Neural cell (in vitro differentiated cells): ENCODE results near the gene CCDC60. TPM values are rescaled to one million over a fixed set of nuclear protein-coding genes. Genes with fewer than 3 reads are reported as not detected.

Experiments used
- H2AFZ ChIP-seq: fragments of 200-600, 300-800 bp; sonication (generic), shearing (Covaris generic); 2 replicates; pipeline ENCODE4 v1.6.0; 2014; ENCODE audit warnings: low read depth, mild to moderate bottlenecking, antibody characterized with exemption, low read length, moderate library complexity
- H3F3A ChIP-seq: fragments of 200-600 bp; shearing (Covaris generic); 2 replicates; pipeline ENCODE4 v1.6.1; 2016; ENCODE audit warnings: mild to moderate bottlenecking, moderate library complexity, mixed read lengths, antibody characterized with exemption, low read length; ENCODE audit not compliant: insufficient read depth, poor library complexity, severe bottlenecking
- H3K27ac ChIP-seq: fragments of 200-600, 300-800 bp; sonication (generic), shearing (Covaris generic); 2 replicates; pipeline ENCODE4 v1.5.1; 2014; ENCODE audit warnings: mild to moderate bottlenecking, low read length, moderate library complexity
- H3K27me3 ChIP-seq: fragments of 300-800, 200-600 bp; sonication (generic), shearing (Covaris generic); 2 replicates; pipeline ENCODE4 v1.6.0; 2014; ENCODE audit warnings: mild to moderate bottlenecking, low read depth, low read length, moderate library complexity; ENCODE audit not compliant: insufficient read depth
- H3K36me3 ChIP-seq: fragments of 300-800, 200-600 bp; sonication (generic), shearing (Covaris generic); 2 replicates; pipeline ENCODE4 v1.5.1; 2014; ENCODE audit warnings: mild to moderate bottlenecking, antibody characterized with exemption, low read length, moderate library complexity; ENCODE audit not compliant: insufficient read depth
- H3K4me2 ChIP-seq: fragments of 300-800, 200-600 bp; sonication (generic), shearing (Covaris generic); 2 replicates; pipeline ENCODE4 v1.6.0; 2014; ENCODE audit warnings: mild to moderate bottlenecking, low read length
- H3K4me3 ChIP-seq: fragments of 300-800, 200-600 bp; sonication (generic), shearing (Covaris generic); 2 replicates; pipeline ENCODE4 v1.5.1; 2014; ENCODE audit warnings: mild to moderate bottlenecking, low read length, moderate library complexity
- H3K79me2 ChIP-seq: fragments of 200-600 bp; shearing (Covaris generic); replicated peaks from 2 replicates; pipeline ENCODE4 v1.6.0; 2014; ENCODE audit warnings: mild to moderate bottlenecking, low read length, moderate library complexity; ENCODE audit not compliant: insufficient read depth
- H3K9ac ChIP-seq: fragments of 300-800, 200-600 bp; sonication (generic), shearing (Covaris generic); 2 replicates; pipeline ENCODE4 v1.6.1; 2016; ENCODE audit warnings: mild to moderate bottlenecking, low read length, mixed read lengths
- H3K9me2 ChIP-seq: fragments of 200-600 bp; shearing (Covaris generic); 2 replicates; pipeline ENCODE4 v1.6.1; 2016; ENCODE audit warnings: mild to moderate bottlenecking, low read length, mixed read lengths; ENCODE audit not compliant: insufficient read depth
- H3K9me3 ChIP-seq: fragments of 200-600, 300-800 bp; sonication (generic), shearing (Covaris generic); 2 replicates; pipeline ENCODE4 v1.6.1; 2016; ENCODE audit warnings: mild to moderate bottlenecking, mixed run types, low read length, moderate library complexity, mixed read lengths
- H4K20me1 ChIP-seq: fragments of 200-600 bp; shearing (Covaris generic); 2 replicates; pipeline ENCODE4 v1.6.1; 2016; ENCODE audit warnings: mild to moderate bottlenecking, mixed run types; ENCODE audit not compliant: insufficient read depth
- EP300 ChIP-seq: fragments of 450-650 bp; conservative IDR thresholded peaks from 2 replicates; pipeline ENCODE4 v1.6.1; 2014; ENCODE audit warnings: antibody characterized with exemption, mild to moderate bottlenecking, moderate library complexity; ENCODE audit not compliant: poor library complexity, severe bottlenecking
- EZH2 ChIP-seq: fragments of 200-600, 300-800 bp; shearing (Covaris generic), sonication (generic); IDR thresholded peaks from 2 replicates; pipeline ENCODE4 v1.6.1; 2014; ENCODE audit warnings: antibody characterized with exemption, low read length, borderline replicate concordance, mild to moderate bottlenecking; ENCODE audit not compliant: insufficient read depth, poor library complexity, severe bottlenecking
- MXI1 ChIP-seq: fragments of 450-650 bp; conservative IDR thresholded peaks from 2 replicates; pipeline ENCODE4 v1.6.1; 2014; ENCODE audit warnings: antibody characterized with exemption, mild to moderate bottlenecking; ENCODE audit not compliant: poor library complexity, severe bottlenecking
- POLR2AphosphoS5 ChIP-seq: IDR thresholded peaks from 2 replicates; pipeline ENCODE4 v1.6.1; 2012
- RAD21 ChIP-seq: fragments of 450-650 bp; conservative IDR thresholded peaks from 2 replicates; pipeline ENCODE4 v1.6.1; 2014; ENCODE audit warnings: antibody characterized with exemption, mild to moderate bottlenecking, moderate library complexity
- SMC3 ChIP-seq: fragments of 450-650 bp; conservative IDR thresholded peaks from 2 replicates; pipeline ENCODE4 v1.6.1; 2014; ENCODE audit warnings: antibody characterized with exemption, mild to moderate bottlenecking, moderate library complexity; ENCODE audit not compliant: poor library complexity
- TAF1 ChIP-seq: IDR thresholded peaks from 2 replicates; pipeline ENCODE4 v1.6.1; 2012; ENCODE audit warnings: low read depth
- polyA plus RNA-seq: library from polyadenylated mRNA; depleted of rRNA; stranded (reverse); fragments of >200 nt; gene quantifications from 2 replicates; pipeline ENCODE4 v1.2.3, GENCODE V29; 2014
- TF ChIP-seq, protein P1 (sequence below): fragments of 450-650 bp; IDR thresholded peaks from 2 replicates; pipeline ENCODE4 v1.5.1; 2014; ENCODE audit warnings: antibody characterized with exemption, mild to moderate bottlenecking, moderate library complexity; ENCODE audit not compliant: poor library complexity, severe bottlenecking
- TF ChIP-seq, protein P2 (sequence below): IDR thresholded peaks from 2 replicates; pipeline ENCODE4 v1.6.1; 2012; ENCODE audit warnings: borderline replicate concordance

CCDC60 gene
- polyA plus RNA-seq, 1 donor from 2014 or later: not detected

DNA sequence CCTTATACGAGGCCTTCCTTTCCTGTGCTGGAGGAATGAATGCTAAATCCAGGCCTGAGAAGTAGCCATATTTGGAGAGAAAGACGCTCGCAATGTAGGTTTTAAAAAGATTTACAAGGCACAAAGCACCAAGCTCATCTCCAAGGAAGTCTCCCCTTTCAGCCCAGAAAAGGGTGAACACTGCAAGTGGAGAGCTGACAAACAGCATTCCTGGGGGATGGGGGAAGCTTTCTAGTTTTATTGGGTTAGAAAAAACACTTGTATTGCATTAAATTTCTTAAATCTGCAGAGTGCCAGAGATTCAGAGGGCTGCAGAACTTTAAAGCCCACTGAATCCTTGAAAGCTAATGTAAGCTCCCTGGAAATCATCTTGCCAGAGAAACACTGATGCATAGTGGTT lies 34.6 kb downstream of the CCDC60 start:
- no peak overlapping the region for H3K4me2 ChIP-seq
- H3K9me2 ChIP-seq: no peaks in the 10 kb centered on the region
- no peaks in the 10 kb centered on the region for H4K20me1 ChIP-seq
- H3K79me2 ChIP-seq: no peaks in the 10 kb centered on the region
- H3K4me3 ChIP-seq: no peak overlapping the region
- H3K9me3 ChIP-seq: no peaks in the 10 kb centered on the region
- H3K27ac ChIP-seq: no peak overlapping the region
- no peaks in the 10 kb centered on the region for H3K36me3 ChIP-seq
- no peaks in the 10 kb centered on the region for H3F3A ChIP-seq
- no peak overlapping the region for H3K9ac ChIP-seq
- no peaks in the 10 kb centered on the region for H3K27me3 ChIP-seq
- TF ChIP-seq EZH2: no peak
- no peak for TF ChIP-seq MXI1
- TF ChIP-seq TAF1: no peak
- TF ChIP-seq POLR2AphosphoS5: no peak
- TF ChIP-seq SMC3: no peak
- TF ChIP-seq, protein P1, sequence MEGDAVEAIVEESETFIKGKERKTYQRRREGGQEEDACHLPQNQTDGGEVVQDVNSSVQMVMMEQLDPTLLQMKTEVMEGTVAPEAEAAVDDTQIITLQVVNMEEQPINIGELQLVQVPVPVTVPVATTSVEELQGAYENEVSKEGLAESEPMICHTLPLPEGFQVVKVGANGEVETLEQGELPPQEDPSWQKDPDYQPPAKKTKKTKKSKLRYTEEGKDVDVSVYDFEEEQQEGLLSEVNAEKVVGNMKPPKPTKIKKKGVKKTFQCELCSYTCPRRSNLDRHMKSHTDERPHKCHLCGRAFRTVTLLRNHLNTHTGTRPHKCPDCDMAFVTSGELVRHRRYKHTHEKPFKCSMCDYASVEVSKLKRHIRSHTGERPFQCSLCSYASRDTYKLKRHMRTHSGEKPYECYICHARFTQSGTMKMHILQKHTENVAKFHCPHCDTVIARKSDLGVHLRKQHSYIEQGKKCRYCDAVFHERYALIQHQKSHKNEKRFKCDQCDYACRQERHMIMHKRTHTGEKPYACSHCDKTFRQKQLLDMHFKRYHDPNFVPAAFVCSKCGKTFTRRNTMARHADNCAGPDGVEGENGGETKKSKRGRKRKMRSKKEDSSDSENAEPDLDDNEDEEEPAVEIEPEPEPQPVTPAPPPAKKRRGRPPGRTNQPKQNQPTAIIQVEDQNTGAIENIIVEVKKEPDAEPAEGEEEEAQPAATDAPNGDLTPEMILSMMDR: no peak
- TF ChIP-seq, protein P2, sequence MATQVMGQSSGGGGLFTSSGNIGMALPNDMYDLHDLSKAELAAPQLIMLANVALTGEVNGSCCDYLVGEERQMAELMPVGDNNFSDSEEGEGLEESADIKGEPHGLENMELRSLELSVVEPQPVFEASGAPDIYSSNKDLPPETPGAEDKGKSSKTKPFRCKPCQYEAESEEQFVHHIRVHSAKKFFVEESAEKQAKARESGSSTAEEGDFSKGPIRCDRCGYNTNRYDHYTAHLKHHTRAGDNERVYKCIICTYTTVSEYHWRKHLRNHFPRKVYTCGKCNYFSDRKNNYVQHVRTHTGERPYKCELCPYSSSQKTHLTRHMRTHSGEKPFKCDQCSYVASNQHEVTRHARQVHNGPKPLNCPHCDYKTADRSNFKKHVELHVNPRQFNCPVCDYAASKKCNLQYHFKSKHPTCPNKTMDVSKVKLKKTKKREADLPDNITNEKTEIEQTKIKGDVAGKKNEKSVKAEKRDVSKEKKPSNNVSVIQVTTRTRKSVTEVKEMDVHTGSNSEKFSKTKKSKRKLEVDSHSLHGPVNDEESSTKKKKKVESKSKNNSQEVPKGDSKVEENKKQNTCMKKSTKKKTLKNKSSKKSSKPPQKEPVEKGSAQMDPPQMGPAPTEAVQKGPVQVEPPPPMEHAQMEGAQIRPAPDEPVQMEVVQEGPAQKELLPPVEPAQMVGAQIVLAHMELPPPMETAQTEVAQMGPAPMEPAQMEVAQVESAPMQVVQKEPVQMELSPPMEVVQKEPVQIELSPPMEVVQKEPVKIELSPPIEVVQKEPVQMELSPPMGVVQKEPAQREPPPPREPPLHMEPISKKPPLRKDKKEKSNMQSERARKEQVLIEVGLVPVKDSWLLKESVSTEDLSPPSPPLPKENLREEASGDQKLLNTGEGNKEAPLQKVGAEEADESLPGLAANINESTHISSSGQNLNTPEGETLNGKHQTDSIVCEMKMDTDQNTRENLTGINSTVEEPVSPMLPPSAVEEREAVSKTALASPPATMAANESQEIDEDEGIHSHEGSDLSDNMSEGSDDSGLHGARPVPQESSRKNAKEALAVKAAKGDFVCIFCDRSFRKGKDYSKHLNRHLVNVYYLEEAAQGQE: no peak
- H2AFZ ChIP-seq: no peak overlapping the region

DNA sequence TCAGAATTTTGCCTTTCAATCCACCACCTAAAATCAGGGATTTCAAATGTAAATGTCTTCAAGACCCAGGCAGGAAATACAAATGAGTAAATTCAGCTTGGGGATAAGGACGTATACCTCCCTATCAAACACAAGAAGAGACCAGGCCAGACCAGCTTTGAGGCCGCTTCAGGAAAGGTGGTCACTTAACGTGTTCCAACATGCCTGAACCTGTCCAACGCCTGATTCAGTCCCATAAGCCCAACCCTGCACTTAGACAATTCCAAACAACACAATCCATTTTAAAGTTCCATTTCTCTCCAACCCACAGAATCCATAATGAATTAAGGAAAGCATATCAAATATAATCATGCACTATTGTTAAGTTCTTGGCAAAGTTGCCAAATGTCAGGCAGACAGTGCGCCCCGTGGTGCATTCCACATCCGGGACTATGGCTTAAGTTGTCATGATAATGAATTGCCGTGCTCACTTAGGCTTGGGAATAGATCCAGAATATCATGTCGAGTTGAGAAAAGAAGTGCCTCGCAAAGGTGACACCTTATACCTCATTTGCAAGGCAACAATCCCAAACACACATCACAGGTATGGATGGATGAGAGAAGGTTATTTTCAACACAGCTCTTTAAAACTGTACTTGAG lies 35.5 kb downstream of the CCDC60 start:
- H3K27me3 ChIP-seq: no peaks in the 10 kb centered on the region
- no peaks in the 10 kb centered on the region for H4K20me1 ChIP-seq
- H3K79me2 ChIP-seq: no peaks in the 10 kb centered on the region
- no peak overlapping the region for H3K4me2 ChIP-seq
- no peak overlapping the region for H3K27ac ChIP-seq
- H3K9me3 ChIP-seq: no peaks in the 10 kb centered on the region
- H3F3A ChIP-seq: no peaks in the 10 kb centered on the region
- H3K36me3 ChIP-seq: no peaks in the 10 kb centered on the region
- H3K4me3 ChIP-seq: no peak overlapping the region
- H3K9ac ChIP-seq: no peak overlapping the region
- H3K9me2 ChIP-seq: no peaks in the 10 kb centered on the region
- no peak for TF ChIP-seq TAF1
- no peak for TF ChIP-seq SMC3
- TF ChIP-seq, protein P2: no peak
- TF ChIP-seq RAD21: no peak
- no peak for TF ChIP-seq EP300
- TF ChIP-seq, protein P1: no peak
- no peak for TF ChIP-seq POLR2AphosphoS5
- no peak for TF ChIP-seq MXI1
- no peak for TF ChIP-seq EZH2
- no peak overlapping the region for H2AFZ ChIP-seq
